PC-3 (cell line): ENCODE results near the gene CDKL5. TPM values are rescaled to one million over a fixed set of nuclear protein-coding genes. Genes with fewer than 3 reads are reported as not detected.

Experiments used
- ATAC-seq: fragments of 200-7000 bp; cut with Tn5 transposase; 2 replicates; pipeline ENCODE4 v1.9.1; 2020; ENCODE audit warnings: mild to moderate bottlenecking, moderate library complexity
- BruUV-seq: library from RNA; stranded (reverse); fragments of 400-500 nt; replicated peaks from 2 replicates; lab custom pipeline; 2021; lab: Mats Ljungman, UMichigan
- CTCF ChIA-PET: fragments of 300-600 bp; sonication (Branson Sonifier 250); formaldehyde crosslinking; loops from one replicate; lab custom pipeline; 2022; ENCODE audit warnings: antibody characterized with exemption; lab: Charles Lee
- POLR2A ChIA-PET: fragments of 300-600 bp; sonication (Branson Sonifier 250); formaldehyde crosslinking; loops from one replicate; lab custom pipeline; 2022; ENCODE audit warnings: antibody characterized with exemption; ENCODE audit not compliant: unreplicated experiment; lab: Charles Lee
- DNase-seq: peaks from one replicate; pipeline ENCODE4 v3.0.0-alpha.2; 2015
- H2AFZ ChIP-seq: fragments of 300-600 bp; sonication (generic); 2 replicates; pipeline ENCODE4 v1.6.0; 2016; ENCODE audit warnings: antibody characterized with exemption, low read length
- H3F3A ChIP-seq: fragments of 300-600 bp; sonication (generic); one replicate; pipeline ENCODE4 v1.6.0; 2017; ENCODE audit warnings: antibody characterized with exemption, low read length, control low read depth, mild to moderate bottlenecking; ENCODE audit not compliant: unreplicated experiment
- H3K27ac ChIP-seq: fragments of 300-600 bp; sonication (generic); 2 replicates; pipeline ENCODE4 v1.5.1; 2016; ENCODE audit warnings: mild to moderate bottlenecking, low read length
- H3K27me3 ChIP-seq: fragments of 300-600 bp; sonication (generic); 2 replicates; pipeline ENCODE4 v1.6.1; 2016; ENCODE audit warnings: low read length, mixed read lengths
- H3K36me3 ChIP-seq: fragments of 300-600 bp; sonication (generic); 2 replicates; pipeline ENCODE4 v1.6.1; 2016; ENCODE audit warnings: low read depth, mixed run types, low read length, mixed read lengths
- H3K4me1 ChIP-seq: fragments of 300-600 bp; sonication (generic); 2 replicates; pipeline ENCODE4 v1.5.1; 2016; ENCODE audit warnings: low read length; ENCODE audit not compliant: insufficient read depth
- H3K4me2 ChIP-seq: fragments of 300-600 bp; sonication (generic); 2 replicates; pipeline ENCODE4 v1.6.0; 2016; ENCODE audit warnings: low read length
- H3K4me3 ChIP-seq: fragments of 300-600 bp; sonication (generic); 2 replicates; pipeline ENCODE4 v1.5.1; 2016; ENCODE audit warnings: mild to moderate bottlenecking, low read length, mixed read lengths
- H3K79me2 ChIP-seq: fragments of 300-600 bp; sonication (generic); 2 replicates; pipeline ENCODE4 v1.6.1; 2017; ENCODE audit warnings: low read length, mixed read lengths
- H3K9ac ChIP-seq: fragments of 300-600 bp; sonication (generic); 2 replicates; pipeline ENCODE4 v1.6.0; 2016; ENCODE audit warnings: mild to moderate bottlenecking, low read length
- H3K9me2 ChIP-seq: fragments of 300-600 bp; sonication (generic); replicated peaks from 2 replicates; pipeline ENCODE4 v1.6.1; 2016; ENCODE audit warnings: mixed run types, low read length, mixed read lengths
- H3K9me3 ChIP-seq: fragments of 300-600 bp; sonication (generic); 2 replicates; pipeline ENCODE4 v1.6.1; 2016; ENCODE audit warnings: low read length, mixed read lengths
- H4K20me1 ChIP-seq: fragments of 300-600 bp; sonication (generic); 2 replicates; pipeline ENCODE4 v1.6.1; 2016; ENCODE audit warnings: low read length, mixed read lengths
- CTCF ChIP-seq: fragments of 300-600 bp; sonication (generic); conservative IDR thresholded peaks from 2 replicates; pipeline ENCODE4 v1.5.1; 2017; ENCODE audit warnings: antibody characterized with exemption, low read depth, mild to moderate bottlenecking, low read length
- EZH2 ChIP-seq: fragments of 300-600 bp; sonication (generic); IDR thresholded peaks from one replicate; pipeline ENCODE4 v1.6.1; 2017; ENCODE audit warnings: antibody characterized with exemption, mild to moderate bottlenecking, low read length; ENCODE audit not compliant: unreplicated experiment
- EZH2phosphoT487 ChIP-seq: fragments of 300-600 bp; sonication (generic); IDR thresholded peaks from 2 replicates; pipeline ENCODE4 v1.6.1; 2018; ENCODE audit warnings: mild to moderate bottlenecking, antibody characterized with exemption, low read length, borderline replicate concordance
- intact Hi-C: fragments of 100-400 bp; cut with micrococcal nuclease; formaldehyde crosslinking; loops from 2 replicates; pipeline ENCODE4 v1.9.0; 2023
- total RNA-seq: library from RNA; depleted of rRNA; stranded (reverse); fragments of >200 nt; gene quantifications from 2 replicates; pipeline ENCODE4 v1.2.3, GENCODE V29; 2014

The CDKL5 gene
- total RNA-seq, 1 experiment from 2014 or later, result 2.9 TPM

DNA sequence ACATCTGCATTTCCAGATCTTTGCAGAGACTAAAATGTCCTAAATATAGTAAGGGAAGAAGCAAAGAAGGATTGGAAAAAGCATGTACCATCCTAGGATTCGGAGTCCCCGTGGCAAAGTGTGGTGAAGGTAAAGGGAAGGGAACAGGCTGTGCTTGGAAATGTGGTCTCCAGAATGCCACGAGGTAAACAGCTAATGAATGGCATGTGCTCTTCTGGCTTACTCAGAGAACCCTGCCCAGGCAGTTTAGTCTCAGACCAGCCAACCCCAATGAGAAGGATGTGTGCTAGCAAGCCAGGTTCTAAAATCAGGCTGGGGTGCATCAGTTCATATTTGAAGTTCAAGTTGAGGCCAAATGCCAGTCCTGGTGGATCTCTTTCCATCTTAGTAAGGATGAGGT, 133.4 kb downstream of the CDKL5 start:
- no peaks in the 10 kb centered on the region for H3K4me1 ChIP-seq
- POLR2A ChIA-PET, result no interaction called here
- no peaks in the 10 kb centered on the region for H3K36me3 ChIP-seq
- DNase-seq (no peak), ATAC-seq (no peak)
- no peaks in the 10 kb centered on the region for H3K9me3 ChIP-seq
- H3K4me3 ChIP-seq, result no peak overlapping the region
- no peak overlapping the region for H3K27ac ChIP-seq
- no TSS peak for BruUV-seq
- H3K79me2 ChIP-seq, result no peaks in the 10 kb centered on the region
- no peaks in the 10 kb centered on the region for H3K9me2 ChIP-seq
- TF ChIP-seq CTCF (no peak), EZH2 (no peak), EZH2phosphoT487 (no peak)
- no peaks in the 10 kb centered on the region for H3F3A ChIP-seq
- H3K4me2 ChIP-seq, result no peak overlapping the region
- no peak overlapping the region for H2AFZ ChIP-seq
- H3K27me3 ChIP-seq, result no peaks in the 10 kb centered on the region
- no peaks in the 10 kb centered on the region for H4K20me1 ChIP-seq
- H3K9ac ChIP-seq, result no peak overlapping the region
- CTCF ChIA-PET, result no interaction called here
- intact Hi-C loops, result no loop called here

DNA sequence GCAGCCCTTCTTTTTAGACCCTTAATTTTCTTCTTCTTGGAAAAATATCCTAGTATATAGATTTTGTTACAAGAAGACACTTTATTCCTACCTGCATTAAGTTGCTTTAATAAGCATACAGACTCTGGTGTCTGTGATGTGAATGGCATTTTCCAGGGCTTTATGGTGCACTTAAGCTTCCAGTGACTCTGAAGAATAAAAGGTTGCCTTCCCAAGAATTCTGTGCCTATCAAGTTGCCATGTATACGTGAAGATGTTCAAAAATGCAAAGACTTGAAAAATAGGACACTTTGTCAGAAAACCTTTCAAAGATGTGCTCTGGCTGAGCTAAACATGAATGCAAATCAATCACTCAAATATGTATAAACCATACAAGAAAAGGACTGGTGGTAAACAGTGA, 135.6 kb downstream of the CDKL5 start:
- DNase-seq (no peak), ATAC-seq (no peak)
- H2AFZ ChIP-seq, result no peak overlapping the region
- H3K9ac ChIP-seq, result no peak overlapping the region
- no TSS peak for BruUV-seq
- no peak overlapping the region for H3K4me2 ChIP-seq
- no peaks in the 10 kb centered on the region for H3K4me1 ChIP-seq
- H3K9me2 ChIP-seq, result no peaks in the 10 kb centered on the region
- no peak overlapping the region for H3K27ac ChIP-seq
- H3K79me2 ChIP-seq, result no peaks in the 10 kb centered on the region
- TF ChIP-seq EZH2phosphoT487 (no peak), CTCF (no peak), EZH2 (no peak)
- no peak overlapping the region for H3K4me3 ChIP-seq
- POLR2A ChIA-PET, result interaction anchor here (0.6 kb wide), 1 partner anchor 326 kb away, joined by 6 read pairs; no protein-coding TSS in a partner anchor
- H3K27me3 ChIP-seq, result no peaks in the 10 kb centered on the region
- no peaks in the 10 kb centered on the region for H3F3A ChIP-seq
- no peaks in the 10 kb centered on the region for H4K20me1 ChIP-seq
- no peaks in the 10 kb centered on the region for H3K9me3 ChIP-seq
- CTCF ChIA-PET, result no interaction called here
- no peaks in the 10 kb centered on the region for H3K36me3 ChIP-seq
- intact Hi-C loops, result no loop called here

DNA sequence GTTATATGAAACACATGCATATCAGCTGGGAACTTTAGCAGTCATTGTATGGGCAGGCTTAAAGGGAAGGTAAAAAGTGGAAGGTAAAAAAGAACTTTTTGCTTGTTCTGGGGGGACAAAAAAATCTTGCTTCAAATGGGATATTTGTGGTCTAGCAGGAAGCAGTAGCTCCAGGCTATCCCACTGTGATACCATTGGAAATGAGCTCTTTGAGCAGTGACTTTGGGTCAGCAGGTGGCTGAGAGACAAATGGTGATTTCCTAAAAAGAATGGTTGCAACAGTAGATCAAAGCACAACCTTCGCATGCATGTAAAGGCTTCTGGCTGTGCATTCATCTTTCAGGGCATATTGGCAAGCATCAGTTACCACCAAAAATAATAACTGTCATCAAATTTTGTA, 140.3 kb downstream of the CDKL5 start:
- Histone ChIP-seq H3K9me3 (no peaks in the 10 kb centered on the region), H3K27me3 (no peaks in the 10 kb centered on the region), H2AFZ (no peak overlapping the region), H3K4me2 (no peak overlapping the region), H3K79me2 (no peaks in the 10 kb centered on the region), H3F3A (no peaks in the 10 kb centered on the region), H4K20me1 (no peaks in the 10 kb centered on the region), H3K9ac (no peak overlapping the region), H3K27ac (no peak overlapping the region), H3K4me1 (no peaks in the 10 kb centered on the region), H3K36me3 (no peaks in the 10 kb centered on the region), H3K4me3 (no peak overlapping the region), H3K9me2 (no peaks in the 10 kb centered on the region)
- no TSS peak for BruUV-seq
- no peak for ATAC-seq
- intact Hi-C loops, result no loop called here
- ChIA-PET POLR2A (no interaction called here), CTCF (no interaction called here)
- no peak for DNase-seq
- TF ChIP-seq EZH2 (no peak), EZH2phosphoT487 (no peak), CTCF (no peak)
